ENCODE data around the gene RABGAP1L. TPM values are rescaled to one million over a fixed set of nuclear protein-coding genes. Genes with fewer than 3 reads are reported as not detected.

RABGAP1L gene
- total and polyA plus RNA-seq, 10 of the 15 experiments (the other 5 are each of a cell fraction or from before 2014, with no cell fraction given): 5.8 to 194 (median 113) TPM

DNA sequence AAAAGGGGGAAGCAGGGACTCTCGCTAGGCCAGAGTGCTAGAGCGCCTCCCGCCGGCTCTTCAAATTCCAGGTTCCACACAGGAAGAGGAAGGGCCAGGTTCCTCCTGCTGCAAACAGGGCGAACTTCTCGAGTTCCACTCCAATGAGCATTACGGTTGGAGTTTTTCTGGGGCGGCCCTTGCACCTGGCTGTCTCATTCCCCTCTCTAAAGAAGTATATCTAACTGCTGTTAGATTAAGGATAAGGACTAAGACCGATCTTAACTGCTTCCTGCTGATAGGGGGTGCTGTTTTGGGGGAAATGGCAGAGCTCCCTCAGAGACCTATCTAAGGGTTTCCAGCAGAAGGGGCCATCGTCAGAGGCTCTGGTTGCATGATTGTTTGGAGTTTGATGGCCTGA is 138.0 kb downstream of the RABGAP1L start:
- ChIA-PET POLR2A (interaction anchor here (0.6 kb wide), 1 partner anchor 109 kb away, joined by 3 read pairs; no protein-coding TSS in a partner anchor), SMC1A (ENCODE audit: uncharacterized antibody, unreplicated experiment) (no interaction called here), RAD21 (ENCODE audit: unreplicated experiment) (no interaction called here), CTCF (no interaction called here)
- Histone ChIP-seq H3K79me2 (ENCODE audit: control insufficient read depth, insufficient read depth, low read length) (no peaks in the 10 kb centered on the region), H3K9ac (ENCODE audit: control insufficient read depth, insufficient read depth, low read length) (no peak overlapping the region), H3K9me3 (replicated peaks; ENCODE audit: control insufficient read depth, insufficient read depth, low read length) (peaks cover 8% of the 10 kb centered on the region; the same call in 2 of the 3 replicates), H3K36me3 (ENCODE audit: control insufficient read depth in 2 of 2, insufficient read depth in 2 of 2, low read length in 1 of 2) (peaks cover 0 to 22% of the 10 kb centered on the region in 2 experiments; a peak in 1 of 4 replicates), H2AFZ (ENCODE audit: control insufficient read depth, low read depth, low read length) (no peak overlapping the region), H3K4me1 (ENCODE audit: control insufficient read depth, insufficient read depth, low read length) (no peaks in the 10 kb centered on the region), H3K27me3 (replicated peaks in 1 of 2; ENCODE audit: control insufficient read depth in 2 of 2, insufficient read depth in 2 of 2, low read length in 1 of 2) (no peaks in the 10 kb centered on the region), H3K4me3 (no peak overlapping the region), H3K27ac (ENCODE audit: control insufficient read depth, insufficient read depth) (no peak overlapping the region), H4K20me1 (ENCODE audit: control insufficient read depth, insufficient read depth) (no peaks in the 10 kb centered on the region), H3K4me2 (ENCODE audit: control insufficient read depth, insufficient read depth) (no peak overlapping the region)
- DNase-seq (ENCODE audit: low read depth, low spot score): no peak
- WGBS (ENCODE audit: insufficient coverage, insufficient replicate concordance, low lambda C conversion rate, missing lambda C conversion rate): 91% methylated on average over 10 of the region's 10 CpGs
- in situ Hi-C loops (cut with MboI) (no loop called here), intact Hi-C loops (cut with micrococcal nuclease; ENCODE audit: unreplicated experiment) (no loop called here)
- FAIRE-seq: no peak
- BruUV-seq (replicated peaks): no TSS peak
- ATAC-seq: no peak
- no peak for TF ChIP-seq CREB1 (IDR thresholded peaks at IDR 0.05; ENCODE audit: low read depth)
- no peak for TF ChIP-seq NFIC (IDR thresholded peaks at IDR 0.05; ENCODE audit: low read depth, low read length)
- no peak for TF ChIP-seq RELA (IDR thresholded peaks at IDR 0.05; ENCODE audit: borderline replicate concordance, partially characterized antibody)
- TF ChIP-seq SPI1 (IDR thresholded peaks at IDR 0.05; ENCODE audit: borderline replicate concordance, insufficient read depth, low read depth, low read length): no peak
- no peak for TF ChIP-seq KAT2A (conservative IDR thresholded peaks at IDR 0.05; ENCODE audit: control insufficient read depth, low read depth, low read length)
- TF ChIP-seq TAF1 (IDR thresholded peaks at IDR 0.05; ENCODE audit: borderline replicate concordance, low read depth, low read length): no peak
- no peak for TF ChIP-seq FOXK2 (IDR thresholded peaks at IDR 0.05)
- TF ChIP-seq, protein P1, sequence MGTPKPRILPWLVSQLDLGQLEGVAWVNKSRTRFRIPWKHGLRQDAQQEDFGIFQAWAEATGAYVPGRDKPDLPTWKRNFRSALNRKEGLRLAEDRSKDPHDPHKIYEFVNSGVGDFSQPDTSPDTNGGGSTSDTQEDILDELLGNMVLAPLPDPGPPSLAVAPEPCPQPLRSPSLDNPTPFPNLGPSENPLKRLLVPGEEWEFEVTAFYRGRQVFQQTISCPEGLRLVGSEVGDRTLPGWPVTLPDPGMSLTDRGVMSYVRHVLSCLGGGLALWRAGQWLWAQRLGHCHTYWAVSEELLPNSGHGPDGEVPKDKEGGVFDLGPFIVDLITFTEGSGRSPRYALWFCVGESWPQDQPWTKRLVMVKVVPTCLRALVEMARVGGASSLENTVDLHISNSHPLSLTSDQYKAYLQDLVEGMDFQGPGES (IDR thresholded peaks at IDR 0.05): no peak
- no peak for TF ChIP-seq WRNIP1 (IDR thresholded peaks at IDR 0.05; ENCODE audit: borderline replicate concordance, low read depth, low read length)
- TF ChIP-seq ZNF274 (IDR thresholded peaks at IDR 0.05; ENCODE audit: insufficient read depth, insufficient read length): no peak
- TF ChIP-seq BHLHE40 (IDR thresholded peaks at IDR 0.05; ENCODE audit: borderline replicate concordance in 1 of 2, low read depth in 2 of 2, low read length in 1 of 2): no peak
- no peak for TF ChIP-seq ZNF384 (IDR thresholded peaks at IDR 0.05; ENCODE audit: borderline replicate concordance, low read depth, low read length)
- TF ChIP-seq JUNB (IDR thresholded peaks at IDR 0.05): no peak
- TF ChIP-seq RBBP5 (conservative IDR thresholded peaks at IDR 0.05): no peak
- TF ChIP-seq YY1 (IDR thresholded peaks at IDR 0.05; ENCODE audit: low read depth, low read length): no peak
- TF ChIP-seq HDGF (IDR thresholded peaks at IDR 0.05): no peak
- TF ChIP-seq TCF12 (IDR thresholded peaks at IDR 0.05; ENCODE audit: low read depth, low read length): no peak
- no peak for TF ChIP-seq BCL11A (IDR thresholded peaks at IDR 0.05; ENCODE audit: low read depth, low read length)

Data from GM12878 (cell line).